Amniotic epithelial cell (primary cell): ENCODE results near the gene INF2.

ENCODE experiments used
- DNase-seq: peaks from one replicate; pipeline ENCODE4 v3.0.0-alpha.2; 2010; ENCODE audit warnings: low read depth

INF2 gene

DNA sequence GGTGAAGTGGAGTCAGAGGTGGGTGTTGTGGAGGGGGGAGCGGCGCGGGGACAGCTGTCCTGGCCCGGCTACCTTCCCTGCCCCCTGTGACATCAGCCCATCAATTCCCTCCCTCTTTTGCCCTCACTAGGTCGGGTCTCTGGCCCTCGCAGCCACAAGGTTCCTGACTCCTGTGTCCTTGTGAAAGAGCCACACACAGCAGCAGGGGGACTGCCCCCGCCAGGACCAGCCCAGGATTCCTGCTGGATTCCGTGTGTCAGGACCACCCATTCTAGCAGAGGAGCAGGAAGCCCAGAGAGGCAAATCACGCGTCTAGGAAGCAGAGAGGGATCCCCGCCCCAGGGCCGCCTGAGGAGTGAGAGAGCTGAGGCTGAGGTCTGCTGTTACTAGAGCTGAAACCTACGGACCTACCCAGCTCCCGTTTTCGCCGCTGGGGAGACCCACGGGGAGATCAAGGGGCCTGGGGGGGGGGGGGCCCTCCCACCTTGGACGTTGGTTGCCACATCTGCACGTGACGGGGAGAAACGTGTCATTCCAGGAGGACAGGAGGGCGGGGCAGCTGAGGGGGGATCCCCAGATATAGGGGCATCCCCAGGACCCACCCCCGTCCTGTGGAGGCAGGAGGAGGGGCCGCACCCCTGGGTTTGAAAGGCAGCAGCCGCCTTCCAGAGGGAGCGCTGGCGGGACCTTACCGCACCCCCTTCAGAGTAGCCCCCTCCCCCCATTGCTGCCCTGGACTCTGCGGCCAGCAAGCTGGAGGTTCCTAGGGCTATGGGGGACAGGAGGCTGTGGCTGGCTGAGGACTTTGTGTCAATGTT lies 12.5 kb upstream of the INF2 start:
- no peak for DNase-seq

DNA sequence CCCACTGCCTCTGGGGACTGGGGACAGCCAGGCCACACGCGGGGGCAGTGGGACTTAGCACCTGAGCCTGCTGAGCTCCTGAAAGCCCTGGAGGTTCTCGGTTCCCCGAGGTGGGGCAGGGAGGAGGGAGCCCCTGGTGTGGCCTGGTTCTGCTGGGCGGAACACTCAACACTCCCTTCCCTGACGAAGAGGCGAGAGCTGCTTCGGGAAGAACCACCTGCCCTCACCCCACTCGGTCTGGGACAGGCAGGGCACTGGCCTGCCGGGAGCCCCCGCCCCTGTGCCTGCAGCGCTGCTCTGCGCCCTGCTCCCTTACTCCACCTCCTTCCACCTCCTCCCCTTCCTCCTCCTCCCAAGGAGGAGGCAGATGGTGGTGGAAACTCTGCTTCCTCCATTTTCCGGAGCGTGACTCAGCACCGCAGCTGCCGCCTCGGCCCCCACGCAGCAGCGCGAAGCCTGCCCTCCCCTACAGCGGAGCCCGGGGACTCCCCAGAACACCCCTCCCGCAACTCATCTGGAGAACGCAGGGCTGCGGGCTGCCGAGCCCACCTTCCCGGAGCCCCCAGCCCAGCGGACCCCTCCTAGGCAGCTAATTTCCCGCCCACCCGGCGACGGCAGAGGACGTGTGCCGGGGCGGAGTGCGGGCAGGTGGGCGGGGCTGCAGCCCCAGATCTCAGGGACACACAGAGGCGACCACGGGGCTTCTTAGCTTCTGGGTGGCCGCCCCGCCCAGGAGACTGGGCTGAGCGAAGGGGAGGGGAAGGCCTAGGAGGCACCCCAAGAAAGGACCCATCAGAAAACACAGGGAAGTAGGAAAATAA lies 11.7 kb upstream of the INF2 start:
- peak; percentile 81 for DNase-seq

DNA sequence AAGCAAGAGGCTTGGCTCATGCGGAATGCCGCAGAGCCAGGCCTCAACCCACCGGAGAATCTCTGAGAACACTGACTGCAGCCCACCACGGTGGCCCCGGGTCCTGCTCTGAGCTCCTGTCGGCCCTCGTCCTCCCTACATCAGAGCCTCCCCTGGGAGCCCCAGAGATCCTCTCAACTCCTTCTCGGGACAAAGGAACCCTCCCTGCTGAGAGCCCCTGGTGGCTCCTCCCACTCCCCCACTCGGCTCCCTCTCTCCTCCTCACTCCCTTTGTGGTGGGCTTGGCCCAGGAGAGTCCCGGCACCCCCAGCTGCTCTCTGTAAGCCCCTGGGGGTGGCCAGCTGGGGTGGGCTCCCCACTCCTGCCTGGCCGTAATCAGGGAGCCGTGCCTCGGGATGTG lies 11.1 kb upstream of the INF2 start:
- no peak for DNase-seq

DNA sequence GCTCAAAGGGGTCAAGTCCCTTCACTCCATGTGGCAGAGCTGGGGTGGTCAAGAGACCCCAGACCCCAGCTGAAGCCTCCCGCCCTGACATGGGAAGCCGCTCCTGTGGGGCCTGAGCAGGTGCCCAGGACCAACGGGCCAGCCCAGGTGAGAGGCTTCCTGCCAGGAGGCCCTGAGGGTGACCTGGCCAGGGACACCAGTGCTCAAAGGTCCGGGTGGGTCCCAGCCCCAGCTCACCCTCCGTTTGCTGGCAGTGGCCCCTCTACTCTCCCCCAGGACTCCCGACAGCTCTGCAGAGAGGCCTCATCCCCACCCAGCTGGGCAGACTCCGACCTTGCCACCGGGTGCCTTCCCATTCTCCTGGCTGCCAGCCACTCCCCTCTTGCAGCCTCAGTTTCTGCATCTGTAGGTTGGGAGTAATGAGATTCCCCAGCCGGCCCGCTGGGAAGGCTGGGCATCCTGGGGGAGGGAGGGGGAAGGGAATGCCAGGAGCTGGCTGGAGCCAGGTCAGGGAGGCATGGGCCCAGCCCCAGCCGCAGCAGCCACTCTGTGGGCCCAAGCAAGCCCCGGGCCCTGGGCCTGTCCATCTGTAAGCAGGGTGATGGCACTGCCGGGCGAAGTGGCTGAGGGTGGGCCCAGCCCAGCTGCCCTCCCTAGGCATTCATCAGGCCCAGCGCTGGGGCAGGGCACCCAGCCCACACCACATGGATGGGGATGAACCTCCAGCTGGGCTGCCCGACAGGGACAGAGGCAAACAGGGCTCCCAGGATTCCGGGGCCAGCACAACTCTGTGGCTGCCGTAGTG lies 10.3 kb upstream of the INF2 start:
- no peak for DNase-seq

- DNase-seq = peak; percentile 81
Measured at GRCh38 chr14:104680056-104680805, 9.2 kb upstream of the INF2 start.

- DNase-seq = peak; percentile 91
Measured at GRCh38 chr14:104680806-104681688, 8.4 kb upstream of the INF2 start.

DNA sequence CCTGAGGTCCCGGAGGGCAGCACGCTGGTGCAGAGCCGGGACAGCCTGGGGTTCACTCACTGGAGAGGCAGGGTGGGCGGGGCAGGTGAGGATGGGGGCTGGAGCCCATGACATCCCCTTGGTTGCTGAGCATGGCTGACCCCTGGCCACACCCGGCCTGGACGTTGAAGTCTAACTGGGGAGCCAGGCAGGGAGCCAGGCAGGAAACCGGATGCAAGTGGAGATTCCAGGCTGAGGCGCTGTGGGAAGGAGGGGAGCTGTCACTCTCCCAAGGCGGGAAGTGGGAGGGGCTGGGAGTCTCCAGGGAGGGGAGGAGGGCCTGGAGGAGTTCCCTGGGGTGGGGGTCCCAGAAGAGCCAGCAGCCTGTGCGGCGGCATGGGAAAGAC lies 7.7 kb upstream of the INF2 start:
- DNase-seq = peak; percentile 82

- DNase-seq = no peak
Measured at GRCh38 chr14:104682107-104682593, 7.3 kb upstream of the INF2 start.

DNA sequence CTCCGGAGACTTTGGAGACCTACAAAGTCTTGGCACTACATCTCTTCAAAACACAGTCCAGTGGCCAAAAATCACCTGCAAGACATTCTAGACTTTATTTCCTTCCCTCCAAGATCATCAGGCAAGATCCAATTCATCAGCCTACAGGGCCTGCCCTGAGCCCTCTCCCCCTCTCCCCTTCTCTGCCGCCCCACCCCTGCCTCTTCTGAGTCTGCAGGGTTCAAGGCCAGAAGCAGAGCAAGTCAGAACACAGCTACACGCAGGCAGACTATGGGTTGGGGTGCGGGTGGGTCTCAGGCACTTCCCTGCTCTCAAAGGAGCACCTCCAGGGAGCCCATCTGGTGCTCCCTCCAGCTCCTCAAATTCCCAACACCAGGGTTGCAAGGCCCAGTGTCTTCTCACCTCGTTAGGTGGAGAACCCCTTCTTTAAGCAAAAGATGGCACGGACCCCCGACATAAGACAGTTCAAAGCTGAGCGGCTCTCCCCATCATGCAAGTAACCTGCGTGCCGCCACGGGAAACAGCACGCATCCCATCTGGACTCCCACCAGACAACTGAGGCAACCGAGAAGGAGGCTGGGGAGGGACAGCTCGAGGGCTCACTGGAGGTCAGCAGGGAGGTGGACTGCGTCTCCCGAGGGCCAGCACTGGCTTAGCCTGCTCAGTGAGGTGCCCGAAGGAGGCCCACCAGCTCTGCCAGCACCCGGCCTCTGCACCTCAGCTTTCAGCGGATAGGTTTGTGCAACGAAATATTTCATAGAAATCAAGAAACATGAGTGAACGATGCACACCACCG lies 5.6 kb upstream of the INF2 start:
- DNase-seq = no peak

- DNase-seq = no peak
Measured at GRCh38 chr14:104684449-104684821, 5.0 kb upstream of the INF2 start.

GRCh38 chr14:104685216-104685997 lies 4.0 kb upstream of the INF2 start:
- DNase-seq = no peak

- no peak for DNase-seq
Measured at GRCh38 chr14:104685998-104686610, 3.3 kb upstream of the INF2 start.

DNA sequence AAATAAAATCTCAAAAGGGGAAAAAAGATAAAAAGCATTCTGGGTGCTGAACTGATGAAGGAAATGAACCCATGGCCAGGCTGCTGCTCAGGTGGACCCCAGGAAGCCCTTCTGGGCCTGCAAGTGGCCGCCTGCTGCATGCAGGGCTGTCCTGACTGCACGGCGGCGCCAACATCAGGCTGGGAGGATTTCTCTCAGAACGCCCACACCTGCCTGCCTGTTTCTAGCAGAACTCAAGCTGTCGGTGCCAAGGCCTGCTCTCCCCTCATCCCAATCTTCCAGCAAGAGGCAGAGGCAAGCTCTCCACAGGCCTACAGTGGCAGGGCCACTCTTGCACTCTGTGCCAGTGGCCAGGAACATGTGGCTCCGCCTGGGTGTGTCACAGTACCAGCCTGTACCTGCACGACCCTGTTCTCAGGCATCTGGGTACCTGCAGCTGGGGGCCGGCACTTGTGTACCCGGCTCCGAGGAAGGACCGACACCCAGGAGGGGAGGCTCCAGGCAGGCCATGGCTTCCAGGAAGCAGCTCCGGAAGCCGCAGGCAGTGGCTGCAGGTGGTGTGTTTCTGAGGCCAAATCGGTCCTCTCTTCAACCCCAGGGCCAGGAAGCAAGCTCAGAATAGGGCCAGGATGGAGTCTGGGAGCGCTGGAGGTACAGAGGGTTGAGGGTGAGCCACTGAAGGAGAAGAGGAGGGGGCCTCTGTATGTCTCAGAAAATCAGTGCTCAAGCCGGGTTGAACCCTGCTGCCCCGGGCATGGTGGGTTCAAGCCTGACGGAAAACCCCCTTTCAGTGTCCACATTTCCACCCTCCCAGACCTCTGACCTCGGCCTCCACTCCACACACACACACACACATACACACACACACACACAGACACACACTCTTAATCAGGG lies 2.5 kb upstream of the INF2 start:
- DNase-seq = no peak

GRCh38 chr14:104687601-104688504 lies 1.6 kb upstream of the INF2 start:
- peak; percentile 42 for DNase-seq

GRCh38 chr14:104688505-104689108 lies 811 bp upstream of the INF2 start:
- DNase-seq = no peak
